Sigmoid colon (tissue), 4 donors: ENCODE results near the gene BCO2.

ENCODE experiments used
- CTCF ChIP-seq, 4 experiments: fragments of 450-650 bp in 3 of 4; fragments of 200-600 bp in 1 of 4; IDR thresholded peaks; one replicate each; pipeline ENCODE4 v1.5.1; 2016 to 2019; ENCODE audit warnings: antibody characterized with exemption in 4 of 4, mild to moderate bottlenecking in 3 of 4, moderate library complexity in 2 of 4
- EP300 ChIP-seq, 4 donors: sonication (generic); formaldehyde crosslinking; IDR thresholded peaks; one replicate each; pipeline ENCODE4 v1.6.1; 2017; ENCODE audit warnings: antibody characterized with exemption in 4 of 4
- POLR2A ChIP-seq, 2 donors: fragments of 450-650 bp; IDR thresholded peaks; one replicate each; pipeline ENCODE4 v1.6.1; 2016; ENCODE audit warnings: antibody characterized with exemption in 2 of 2, mild to moderate bottlenecking in 2 of 2, moderate library complexity in 2 of 2
- POLR2AphosphoS5 ChIP-seq, 4 donors: sonication (generic); formaldehyde crosslinking; IDR thresholded peaks; one replicate each; pipeline ENCODE4 v1.6.1; 2017; ENCODE audit warnings: antibody characterized with exemption in 4 of 4

DNA sequence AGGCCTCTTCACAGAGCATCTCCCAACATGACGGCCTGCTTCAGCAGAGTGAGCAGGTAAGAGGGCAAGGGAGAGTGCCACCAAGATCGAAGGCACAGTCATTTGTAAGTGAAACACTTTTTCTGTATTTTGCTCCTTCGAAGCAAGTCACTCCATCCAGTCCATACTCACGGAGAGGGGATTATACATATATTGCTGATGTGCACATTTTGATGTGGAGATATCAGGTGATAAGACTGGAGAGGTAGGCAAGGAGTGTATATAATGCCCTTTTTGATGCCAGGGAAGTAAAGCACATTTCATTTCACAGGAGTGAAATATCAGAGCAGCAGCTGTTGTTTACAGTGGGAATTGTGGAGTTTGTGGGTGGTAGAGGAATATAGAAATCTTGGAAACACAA, 62.1 kb downstream of the BCO2 start:
- TF ChIP-seq POLR2A (IDR thresholded peaks at IDR 0.05): no peak
- TF ChIP-seq CTCF (IDR thresholded peaks at IDR 0.05): no peak
- no peak for TF ChIP-seq POLR2AphosphoS5 (IDR thresholded peaks at IDR 0.05)
- no peak for TF ChIP-seq EP300 (IDR thresholded peaks at IDR 0.05)
